Fibroblast of pulmonary artery (primary cell): ENCODE results near the gene HACD2.

Experiments used
- DNase-seq: peaks from one replicate; pipeline ENCODE4 v3.0.0-alpha.2; 2010; ENCODE audit warnings: low read depth
- H3K4me3 ChIP-seq: replicated peaks from 2 replicates; pipeline ENCODE4 v1.5.1; 2011; ENCODE audit warnings: low read depth, mild to moderate bottlenecking, control low read depth, low read length, moderate library complexity
- TF ChIP-seq, protein P1 (sequence below): IDR thresholded peaks from 2 replicates; pipeline ENCODE4 v1.5.1; 2011; ENCODE audit warnings: mild to moderate bottlenecking, control low read depth, low read length, inconsistent platforms; ENCODE audit errors: missing control alignments

HACD2 gene

GRCh38 chr3:123505820-123506219 lies 79.0 kb downstream of the HACD2 start:
- DNase-seq: no peak
- TF ChIP-seq, protein P1, sequence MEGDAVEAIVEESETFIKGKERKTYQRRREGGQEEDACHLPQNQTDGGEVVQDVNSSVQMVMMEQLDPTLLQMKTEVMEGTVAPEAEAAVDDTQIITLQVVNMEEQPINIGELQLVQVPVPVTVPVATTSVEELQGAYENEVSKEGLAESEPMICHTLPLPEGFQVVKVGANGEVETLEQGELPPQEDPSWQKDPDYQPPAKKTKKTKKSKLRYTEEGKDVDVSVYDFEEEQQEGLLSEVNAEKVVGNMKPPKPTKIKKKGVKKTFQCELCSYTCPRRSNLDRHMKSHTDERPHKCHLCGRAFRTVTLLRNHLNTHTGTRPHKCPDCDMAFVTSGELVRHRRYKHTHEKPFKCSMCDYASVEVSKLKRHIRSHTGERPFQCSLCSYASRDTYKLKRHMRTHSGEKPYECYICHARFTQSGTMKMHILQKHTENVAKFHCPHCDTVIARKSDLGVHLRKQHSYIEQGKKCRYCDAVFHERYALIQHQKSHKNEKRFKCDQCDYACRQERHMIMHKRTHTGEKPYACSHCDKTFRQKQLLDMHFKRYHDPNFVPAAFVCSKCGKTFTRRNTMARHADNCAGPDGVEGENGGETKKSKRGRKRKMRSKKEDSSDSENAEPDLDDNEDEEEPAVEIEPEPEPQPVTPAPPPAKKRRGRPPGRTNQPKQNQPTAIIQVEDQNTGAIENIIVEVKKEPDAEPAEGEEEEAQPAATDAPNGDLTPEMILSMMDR: no peak
- no peak overlapping the region for H3K4me3 ChIP-seq

GRCh38 chr3:123503203-123503602 lies 81.7 kb downstream of the HACD2 start:
- H3K4me3 ChIP-seq: no peak overlapping the region
- TF ChIP-seq, protein P1: no peak
- DNase-seq: no peak

DNA sequence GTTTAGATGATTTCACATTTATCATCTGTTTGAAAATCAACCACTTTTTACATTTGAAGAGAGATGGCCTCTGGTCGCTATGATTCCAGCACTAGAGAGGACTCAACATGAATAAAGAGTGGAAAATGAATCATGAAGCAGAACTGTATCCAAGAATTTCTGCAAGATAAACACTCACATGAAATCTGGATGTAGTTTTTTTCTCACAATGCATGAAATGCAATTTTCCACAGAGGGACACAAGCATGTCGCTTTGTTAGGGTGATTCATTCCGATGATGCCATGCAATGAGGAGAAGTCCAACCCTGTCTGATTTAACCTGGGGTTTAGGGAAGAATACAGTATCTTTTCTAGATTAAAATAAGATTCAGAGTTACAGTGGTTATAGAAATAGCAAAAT lies 85.5 kb downstream of the HACD2 start:
- peak; percentile 45 for DNase-seq
- TF ChIP-seq, protein P1: no peak
- H3K4me3 ChIP-seq: no peak overlapping the region

DNA sequence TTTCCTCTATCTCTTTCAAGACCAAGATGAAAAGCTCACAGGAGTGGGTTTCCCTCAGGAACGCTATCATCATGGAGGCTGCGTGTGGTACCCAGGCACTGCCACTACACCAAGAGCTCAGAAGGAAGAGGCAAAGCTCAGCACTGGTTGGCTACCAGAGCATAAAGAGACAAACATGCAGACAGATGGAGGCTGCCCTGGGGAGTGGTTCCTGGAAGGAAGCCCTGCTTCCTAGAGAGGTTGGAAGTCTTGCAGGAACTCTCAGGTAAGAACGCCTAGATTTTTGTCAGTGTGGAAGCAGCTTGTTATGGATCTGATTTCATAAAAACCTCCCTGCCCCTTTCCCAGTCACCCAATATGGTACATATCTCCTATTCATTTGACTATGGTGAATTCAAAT lies 86.1 kb downstream of the HACD2 start:
- DNase-seq: no peak
- H3K4me3 ChIP-seq: no peak overlapping the region
- TF ChIP-seq, protein P1: no peak

DNA sequence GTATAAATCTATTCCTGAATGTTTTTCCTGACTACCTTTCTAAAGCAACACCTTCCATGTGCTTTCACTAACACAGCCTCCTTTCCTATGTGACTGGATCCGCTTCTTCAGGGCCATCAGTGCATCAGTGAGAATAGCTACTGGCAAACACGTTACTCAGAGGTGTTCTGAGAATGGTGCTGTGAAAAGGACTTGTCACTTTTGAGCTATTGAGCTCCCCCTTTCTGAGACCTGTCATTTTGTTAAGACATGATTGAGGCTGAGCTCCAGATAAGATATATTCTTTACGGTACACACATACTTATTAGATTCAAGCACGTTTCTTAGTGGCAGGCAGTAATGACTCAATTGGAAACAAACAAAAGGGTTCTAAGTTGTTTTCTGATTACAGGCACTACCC lies 90.9 kb downstream of the HACD2 start:
- no peak overlapping the region for H3K4me3 ChIP-seq
- DNase-seq: no peak
- TF ChIP-seq, protein P1: no peak

- DNase-seq: no peak
- no peak overlapping the region for H3K4me3 ChIP-seq
- TF ChIP-seq, protein P1: no peak
These were observed 92.8 kb downstream of the HACD2 start for GRCh38 chr3:123491966-123492587.

DNA sequence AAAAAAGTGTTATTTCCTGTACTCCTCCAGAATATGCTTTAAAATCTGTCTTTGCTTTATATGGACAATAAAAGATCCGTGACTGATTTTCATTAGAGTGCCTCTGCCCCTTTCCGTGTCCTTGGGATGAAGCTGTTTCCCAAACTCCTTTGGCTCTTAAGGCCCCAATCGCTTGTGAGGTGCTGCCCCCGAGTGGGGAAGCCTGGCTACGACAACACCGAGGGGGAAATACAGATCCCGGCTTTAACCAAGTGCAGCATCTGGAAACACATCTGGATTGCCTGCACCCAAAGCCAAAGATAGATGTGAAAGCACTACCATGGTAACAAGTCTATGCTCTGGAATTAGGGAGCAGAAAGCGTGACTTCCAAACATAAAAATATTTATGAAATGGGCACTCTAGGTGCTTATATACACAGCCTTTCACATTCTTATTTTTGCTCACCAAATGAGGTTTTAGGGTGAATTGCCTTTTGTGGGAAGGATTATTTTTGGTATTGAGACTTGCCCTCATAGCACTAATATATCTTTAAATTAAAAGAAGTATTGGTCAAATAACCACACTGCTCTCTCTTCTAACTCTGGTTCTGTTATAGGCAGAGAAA lies 95.4 kb downstream of the HACD2 start:
- peak; percentile 72 for DNase-seq
- TF ChIP-seq, protein P1: peak; percentile 96
- no peak overlapping the region for H3K4me3 ChIP-seq
